ENCODE results near the gene TCP11X2. TPM values are rescaled to one million over a fixed set of nuclear protein-coding genes. Genes with fewer than 3 reads are reported as not detected.

TCP11X2 gene
- total and polyA plus RNA-seq, 2 of the 8 experiments (the other 6 are each of a cell fraction or from before 2014, with no cell fraction given), result 0.08 to 0.32 TPM

DNA sequence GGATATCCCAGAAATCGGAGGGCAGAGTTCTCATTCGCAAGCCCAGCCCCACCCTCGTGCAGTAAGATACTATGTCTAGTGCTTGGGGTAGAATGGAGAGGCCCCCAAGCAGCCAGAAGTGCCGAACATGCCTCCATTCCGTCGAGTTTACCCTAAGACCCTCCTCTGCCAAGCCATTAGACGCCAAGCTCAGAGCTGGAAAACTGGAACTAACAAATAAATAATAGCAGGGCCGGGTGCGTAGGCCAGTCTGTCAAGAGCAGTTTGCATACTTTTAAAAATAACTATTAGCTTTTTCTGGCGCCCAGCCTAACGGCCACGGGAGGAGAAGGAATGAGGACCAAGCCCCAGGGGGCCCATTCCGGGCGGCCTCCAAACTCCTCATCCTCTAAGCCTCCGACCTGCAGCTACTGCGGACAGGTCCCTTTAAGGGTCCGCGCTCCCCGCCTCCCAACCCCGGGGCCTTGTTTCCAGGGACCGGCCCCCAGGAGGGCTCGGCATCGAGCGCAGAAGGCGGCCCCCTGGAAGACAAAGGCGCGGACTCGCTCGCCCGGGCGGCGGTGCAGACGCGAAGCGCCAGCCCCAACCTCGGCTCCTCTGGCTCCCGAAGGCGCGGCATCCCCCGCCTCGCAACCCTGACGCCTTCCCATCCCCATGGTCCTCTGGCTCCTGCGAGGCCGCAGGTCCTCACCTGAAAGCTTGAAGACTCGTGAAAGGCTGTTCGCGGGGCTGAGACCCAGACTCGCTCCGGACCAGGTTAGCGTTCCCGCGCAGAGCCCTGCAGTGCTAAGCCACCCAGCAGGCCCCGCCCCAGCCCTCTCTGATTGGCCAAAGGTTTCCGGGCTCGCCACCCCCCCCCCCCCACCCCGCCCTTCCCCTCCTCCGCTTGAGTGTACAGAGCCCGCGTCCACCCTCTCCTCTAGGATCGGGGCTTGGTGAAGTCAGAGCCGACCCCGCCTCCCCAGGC is 44.6 kb upstream of the TCP11X2 start, which contains the start of gene TMSB15A:
Gene TMSB15A (minus strand): TSS at position 765 of the 967 bp plus-strand sequence.
- H3K27ac ChIP-seq (ENCODE audit: low read depth, low read length), result peak within 1 kb of the TSS; percentile 67; the same call in 1 of the 2 replicates
- H3K18ac ChIP-seq (ENCODE audit: extremely low read depth, low read length), result peak within 1 kb of the TSS; percentile 60; the same call in 1 of the 2 replicates
- no peak within 1 kb of the TSS for H2BK12ac ChIP-seq (ENCODE audit: low read depth, low read length)
- H3K9me3 ChIP-seq (ENCODE audit: insufficient read depth in 2 of 2, low read depth in 1 of 2, low read length in 1 of 2), result no peaks in the 10 kb centered on the region
- H2BK120ac ChIP-seq (replicated peaks; ENCODE audit: low read depth, low read length), result no peak within 1 kb of the TSS
- no peak within 1 kb of the TSS for H3K4ac ChIP-seq (replicated peaks; ENCODE audit: insufficient read length, low read depth, low read length)
- H4K5ac ChIP-seq (ENCODE audit: insufficient read length, low read depth, low read length), result peak within 1 kb of the TSS; percentile 60
- FAIRE-seq (no peak), DNase-seq (ENCODE audit: low read depth in 1 of 2, low spot score in 2 of 2) (peak in 1 of 2 experiments; percentile 76)
- H4K8ac ChIP-seq (ENCODE audit: extremely low read depth, insufficient read depth, low read length), result peak within 1 kb of the TSS; percentile 92; the same call in 1 of the 2 replicates
- no peaks in the 10 kb centered on the region for H3K27me3 ChIP-seq (replicated peaks in 1 of 4; ENCODE audit: control insufficient read depth in 3 of 4, extremely low read depth in 1 of 4, insufficient read depth in 3 of 4, low read length in 3 of 4)
- ChIA-PET CTCF (ENCODE audit: partially characterized antibody) (no interaction called here), POLR2A (ENCODE audit: partially characterized antibody) (interaction anchor here (0.5 to 0.9 kb wide), 2 partner anchors 21 to 33 kb away, joined by 3 read pairs; no protein-coding TSS in a partner anchor)
- no peaks in the 10 kb centered on the region for H3K4me1 ChIP-seq (replicated peaks in 1 of 4; ENCODE audit: control insufficient read depth in 3 of 4, insufficient read depth in 4 of 4, low read length in 3 of 4)
- no peaks in the 10 kb centered on the region; the same call in 1 of the 2 replicates for H3K23me2 ChIP-seq (ENCODE audit: low read depth, low read length)
- no peak within 1 kb of the TSS for H2AK5ac ChIP-seq (ENCODE audit: low read depth, low read length)
- H3K79me1 ChIP-seq (ENCODE audit: low read depth, low read length), result no peaks in the 10 kb centered on the region
- no peak within 1 kb of the TSS for H2BK20ac ChIP-seq (ENCODE audit: low read length)
- TF ChIP-seq, protein P1, sequence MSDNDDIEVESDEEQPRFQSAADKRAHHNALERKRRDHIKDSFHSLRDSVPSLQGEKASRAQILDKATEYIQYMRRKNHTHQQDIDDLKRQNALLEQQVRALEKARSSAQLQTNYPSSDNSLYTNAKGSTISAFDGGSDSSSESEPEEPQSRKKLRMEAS (IDR thresholded peaks at IDR 0.05), result peak; percentile 22; the same call in 1 of the 2 replicates
- TF ChIP-seq TAF1 (IDR thresholded peaks at IDR 0.05; ENCODE audit: low read depth, low read length) (peak; percentile 74), SP1 (IDR thresholded peaks at IDR 0.05; ENCODE audit: low read depth, low read length) (no peak), POLR2AphosphoS5 (IDR thresholded peaks at IDR 0.05; ENCODE audit: low read depth, low read length) (peak; percentile 75), ASH2L (IDR thresholded peaks at IDR 0.05; ENCODE audit: low read length) (no peak), TAF7 (optimal IDR thresholded peaks at IDR 0.05; ENCODE audit: borderline replicate concordance, low read depth, low read length) (no peak), KDM4A (IDR thresholded peaks at IDR 0.05; ENCODE audit: low read depth, low read length, severe bottlenecking) (peak; percentile 48), POLR2A (IDR thresholded peaks at IDR 0.05; ENCODE audit: control extremely low read depth in 1 of 2, low read depth in 2 of 2, low read length in 2 of 2) (peak; percentile 41 to 71)
- TF ChIP-seq, protein P2, sequence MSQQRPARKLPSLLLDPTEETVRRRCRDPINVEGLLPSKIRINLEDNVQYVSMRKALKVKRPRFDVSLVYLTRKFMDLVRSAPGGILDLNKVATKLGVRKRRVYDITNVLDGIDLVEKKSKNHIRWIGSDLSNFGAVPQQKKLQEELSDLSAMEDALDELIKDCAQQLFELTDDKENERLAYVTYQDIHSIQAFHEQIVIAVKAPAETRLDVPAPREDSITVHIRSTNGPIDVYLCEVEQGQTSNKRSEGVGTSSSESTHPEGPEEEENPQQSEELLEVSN (IDR thresholded peaks at IDR 0.05), result peak; percentile 84
- no peak within 1 kb of the TSS for H3K14ac ChIP-seq (ENCODE audit: insufficient read length)
- no peak within 1 kb of the TSS for H3K56ac ChIP-seq (replicated peaks; ENCODE audit: insufficient read length, low read depth, low read length)
- H3K79me2 ChIP-seq (ENCODE audit: control insufficient read depth in 1 of 2, insufficient read depth in 2 of 2, low read length in 2 of 2), result no peaks in the 10 kb centered on the region; a peak in 1 of 4 replicates
- H3K4me2 ChIP-seq (ENCODE audit: insufficient read depth in 1 of 2, low read depth in 2 of 2, low read length in 2 of 2), result peak within 1 kb of the TSS; percentile 66 to 85
- no peak within 1 kb of the TSS for H2BK5ac ChIP-seq (ENCODE audit: low read depth, low read length)
- 6% methylated on average over 10 of the region's 62 CpGs; no CpG with 5 or more reads in 1 of the 2 experiments for WGBS, 2 experiments (ENCODE audit: extremely low coverage in 1 of 2, insufficient coverage in 1 of 2, insufficient read length in 1 of 2, insufficient replicate concordance in 2 of 2, low coverage in 1 of 2, low lambda C conversion rate in 2 of 2, missing lambda C conversion rate in 1 of 2)
- H4K91ac ChIP-seq (replicated peaks; ENCODE audit: insufficient read length, low read length), result no peak within 1 kb of the TSS
- H3K9ac ChIP-seq (replicated peaks in 1 of 4; ENCODE audit: extremely low read depth in 1 of 4, low read depth in 3 of 4, low read length in 3 of 4), result peak within 1 kb of the TSS; percentile 72 to 84 (median 82); a peak in 6 of 7 replicates
- peak within 1 kb of the TSS; percentile 59 to 78 (median 66) for H3K4me3 ChIP-seq (ENCODE audit: extremely low read depth in 1 of 4, insufficient read depth in 2 of 4, low read depth in 3 of 4, low read length in 4 of 4)
- no peaks in the 10 kb centered on the region for H4K20me1 ChIP-seq (replicated peaks in 1 of 2; ENCODE audit: control insufficient read depth in 1 of 2, insufficient read depth in 2 of 2, low read length in 2 of 2)
- H2AFZ ChIP-seq (ENCODE audit: low read length), result peak within 1 kb of the TSS; percentile 92; the same call in 1 of the 2 replicates
- peaks cover 0 to 12% (median 0%) of the 10 kb centered on the region in 4 experiments; a peak in 3 of 8 replicates for H3K36me3 ChIP-seq (ENCODE audit: control insufficient read depth in 2 of 4, insufficient read depth in 4 of 4, low read length in 3 of 4)
- H3K23ac ChIP-seq (ENCODE audit: insufficient read length), result no peak within 1 kb of the TSS
- no peak within 1 kb of the TSS for H2BK15ac ChIP-seq (ENCODE audit: low read length)
